Inferior parietal cortex (tissue), 1 donor: ENCODE measurements around the gene CPEB1.
A peak's percentile ranks its signal among the peaks of the same experiment; 100 is the strongest.
"Not testable (repeated sequence)": the region's sequence is repeated elsewhere in the genome, so short reads cannot be mapped to it uniquely, and the experiment has no call there.

Experiments used
- DNase-seq: peaks from one replicate; pipeline ENCODE4 v3.0.0-alpha.2; 2016; ENCODE audit errors: extremely low spot score

Gene CPEB1

GRCh38 chr15:82545002-82545401, 102.2 kb downstream of the CPEB1 start:
- no peak for DNase-seq

- DNase-seq, result no peak
These were observed 102.7 kb downstream of the CPEB1 start for GRCh38 chr15:82544431-82544830.

DNA sequence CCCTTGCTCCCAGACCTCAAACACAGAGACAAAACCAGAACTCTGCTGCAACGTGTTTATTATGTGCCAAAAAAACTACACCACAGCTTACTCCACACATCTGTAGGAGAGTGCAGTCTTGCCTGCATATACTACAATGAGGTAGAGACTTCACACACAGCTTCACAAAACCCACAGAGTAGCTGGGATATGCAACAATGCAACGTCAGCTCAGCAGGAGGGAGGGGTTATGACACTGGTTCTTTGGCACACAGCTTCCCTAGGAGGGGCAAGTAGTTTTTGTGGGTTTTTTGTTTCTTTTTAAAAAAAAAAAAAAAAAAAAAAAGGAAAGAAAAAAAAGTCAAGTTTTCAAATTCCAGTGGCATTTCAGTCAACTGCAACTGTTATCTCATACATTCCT, 104.0 kb downstream of the CPEB1 start:
- DNase-seq, result no peak

DNA sequence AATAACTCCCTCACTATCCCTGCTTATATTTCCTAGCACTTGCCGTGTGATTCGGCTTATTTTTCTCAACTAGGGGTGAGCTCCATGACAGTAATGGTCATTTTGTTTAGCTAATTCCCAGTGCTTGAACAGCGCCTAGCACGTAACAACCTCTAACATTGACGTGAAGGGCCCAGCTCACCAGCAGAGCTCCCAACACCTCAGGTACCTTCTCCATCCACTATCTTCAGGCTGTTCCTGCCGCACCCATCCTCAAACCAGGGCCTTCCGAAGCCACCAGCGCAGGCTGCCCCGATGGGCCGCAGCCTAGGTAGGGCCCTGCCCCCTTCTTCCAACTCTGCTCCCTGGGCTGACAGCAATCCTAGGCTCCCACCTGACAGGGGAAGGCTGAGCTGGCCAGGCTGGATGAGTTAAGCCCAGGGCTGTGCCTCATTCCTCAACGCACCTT, 106.2 kb downstream of the CPEB1 start:
- no peak for DNase-seq

- peak; percentile 96 for DNase-seq
These were observed 106.8 kb downstream of the CPEB1 start, which contains the start of gene RPS17 for GRCh38 chr15:82540055-82540983. RPS17 (minus strand) TSS chr15:82540457; CDS start chr15:82540428, 29 bp downstream.

- DNase-seq, result no peak
These were observed 107.5 kb downstream of the CPEB1 start for GRCh38 chr15:82539691-82540054.

DNA sequence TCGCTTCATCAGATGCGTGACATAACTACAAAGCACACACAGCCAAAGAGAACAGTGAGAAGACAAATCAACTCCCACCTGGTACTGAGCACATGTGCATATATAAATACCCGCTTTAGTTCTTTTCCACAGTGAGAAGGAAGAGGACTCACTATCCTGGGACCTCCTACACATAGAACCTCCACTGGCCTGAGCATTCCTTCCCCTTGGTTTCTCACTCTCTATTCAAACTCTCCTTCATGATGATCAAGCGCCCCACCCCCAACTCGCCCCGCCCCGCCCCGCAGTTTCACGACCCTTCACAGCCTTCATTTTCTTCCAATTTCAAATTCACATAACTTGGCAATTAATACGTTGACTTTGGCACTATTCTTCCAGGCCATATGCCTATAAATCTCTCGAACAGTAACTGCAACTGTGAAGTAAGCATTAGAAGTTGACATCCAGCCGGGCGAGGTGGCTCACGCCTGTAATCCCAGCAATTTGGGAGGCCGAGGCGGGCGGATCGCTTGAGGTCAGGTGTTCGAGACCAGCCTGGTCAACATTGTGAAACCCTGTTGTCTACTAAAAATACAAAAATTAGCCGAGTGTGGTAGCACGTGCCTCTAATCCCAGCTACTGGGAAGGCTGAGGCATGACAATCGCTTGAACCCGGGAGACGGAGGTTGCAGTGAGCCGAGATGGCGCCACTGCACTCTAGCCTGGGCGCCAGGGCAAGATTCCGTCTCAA, 108.0 kb downstream of the CPEB1 start:
- DNase-seq, result no peak

- DNase-seq, result no peak
These were observed 109.7 kb downstream of the CPEB1 start for GRCh38 chr15:82537351-82537908.

GRCh38 chr15:82536409-82537350, 110.5 kb downstream of the CPEB1 start:
- no peak for DNase-seq

- no peak for DNase-seq
These were observed 111.4 kb downstream of the CPEB1 start for GRCh38 chr15:82535566-82536408.

DNA sequence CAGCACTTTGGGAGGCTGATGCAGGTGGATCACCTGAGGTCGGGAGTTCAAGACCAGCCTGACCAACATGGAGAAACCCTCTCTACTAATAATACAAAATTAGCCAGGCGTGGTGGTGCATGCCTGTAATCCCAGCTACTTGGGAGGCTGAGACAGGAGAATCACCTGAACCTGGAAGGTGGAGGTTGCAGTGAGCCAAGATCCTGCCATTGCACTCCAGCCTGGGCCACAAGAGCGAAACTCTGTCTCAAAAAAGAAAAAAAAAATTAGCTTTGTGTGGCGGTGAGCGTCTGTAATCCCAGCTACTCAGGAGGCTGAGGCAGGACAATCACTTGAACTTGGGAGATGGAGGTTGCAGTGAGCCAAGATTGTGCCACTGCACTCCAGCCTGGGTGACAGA, 112.0 kb downstream of the CPEB1 start:
- not testable (repeated sequence) for DNase-seq

GRCh38 chr15:82534457-82534861, 112.7 kb downstream of the CPEB1 start:
- DNase-seq, result not testable (repeated sequence)

DNA sequence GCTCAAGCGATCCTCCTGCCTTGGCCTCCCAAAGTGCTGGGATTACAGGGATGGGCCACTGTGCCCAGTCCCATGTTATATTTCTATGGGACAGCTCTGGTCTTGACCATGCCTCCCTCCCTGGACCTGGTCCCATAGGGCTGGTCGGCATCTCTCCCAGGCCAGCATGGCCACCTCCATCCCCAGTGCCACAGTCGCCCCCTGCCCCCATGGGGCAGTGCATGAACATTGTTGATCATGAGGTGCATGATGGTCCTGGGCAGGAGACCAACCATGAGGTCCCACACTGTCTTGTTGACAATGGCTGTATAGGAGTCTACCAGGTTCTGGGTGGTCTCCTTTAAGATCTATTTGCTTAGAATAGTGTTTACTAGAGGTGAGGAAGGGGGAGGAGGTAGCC, 113.4 kb downstream of the CPEB1 start:
- no peak for DNase-seq

DNA sequence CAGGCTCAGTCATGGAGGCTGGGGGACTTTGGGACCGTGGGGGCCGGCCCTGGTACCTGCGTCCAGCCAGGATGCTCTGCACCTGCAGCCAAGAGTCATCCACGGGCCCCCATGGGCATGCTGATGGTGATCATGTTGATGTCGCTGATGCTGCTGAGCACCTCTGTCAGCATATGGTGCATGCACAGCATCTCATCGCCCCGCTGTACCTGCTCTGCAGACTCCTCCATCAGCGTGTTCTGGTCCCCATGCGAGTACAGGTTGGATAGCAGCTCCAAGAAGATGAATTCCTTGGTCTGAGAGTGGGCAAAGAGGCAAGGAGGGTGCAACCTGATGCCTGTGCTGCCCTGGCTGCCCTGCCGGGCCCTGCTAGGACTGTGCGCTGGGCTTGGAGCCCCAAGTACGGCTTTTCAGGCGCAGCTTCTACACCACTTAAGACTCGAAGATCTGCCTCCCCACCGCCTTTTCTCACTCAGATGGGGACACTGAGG, 114.1 kb downstream of the CPEB1 start:
- DNase-seq, result no peak

DNA sequence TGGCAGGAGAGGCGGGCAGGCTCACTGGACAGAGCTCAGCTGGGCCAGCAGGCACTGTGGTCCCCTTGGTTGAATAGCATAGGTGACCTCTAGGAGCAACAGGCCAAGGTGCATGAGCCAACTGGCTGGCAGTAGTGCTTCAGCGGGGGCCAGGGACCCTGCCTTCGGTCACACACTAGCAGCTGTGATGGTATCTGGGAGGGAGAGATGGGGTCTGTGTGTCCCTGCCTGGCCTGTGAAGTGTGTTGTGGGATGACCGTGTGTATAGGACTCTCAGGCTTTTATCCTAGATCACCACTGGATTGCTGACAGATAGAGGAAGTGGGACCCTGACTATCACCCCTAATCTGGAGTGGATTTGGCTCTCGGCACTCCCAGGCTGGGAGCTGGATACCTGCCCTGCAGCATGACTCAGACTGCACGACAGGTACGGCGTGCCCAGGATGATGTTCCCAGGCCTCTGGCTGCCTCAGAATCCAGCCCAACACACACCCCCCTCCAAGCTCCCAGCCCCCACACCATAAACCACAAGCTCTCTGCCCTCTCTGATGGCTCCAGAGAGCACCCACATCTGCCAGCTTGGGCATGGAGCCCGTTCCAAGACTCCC, 114.7 kb downstream of the CPEB1 start:
- no peak for DNase-seq

DNA sequence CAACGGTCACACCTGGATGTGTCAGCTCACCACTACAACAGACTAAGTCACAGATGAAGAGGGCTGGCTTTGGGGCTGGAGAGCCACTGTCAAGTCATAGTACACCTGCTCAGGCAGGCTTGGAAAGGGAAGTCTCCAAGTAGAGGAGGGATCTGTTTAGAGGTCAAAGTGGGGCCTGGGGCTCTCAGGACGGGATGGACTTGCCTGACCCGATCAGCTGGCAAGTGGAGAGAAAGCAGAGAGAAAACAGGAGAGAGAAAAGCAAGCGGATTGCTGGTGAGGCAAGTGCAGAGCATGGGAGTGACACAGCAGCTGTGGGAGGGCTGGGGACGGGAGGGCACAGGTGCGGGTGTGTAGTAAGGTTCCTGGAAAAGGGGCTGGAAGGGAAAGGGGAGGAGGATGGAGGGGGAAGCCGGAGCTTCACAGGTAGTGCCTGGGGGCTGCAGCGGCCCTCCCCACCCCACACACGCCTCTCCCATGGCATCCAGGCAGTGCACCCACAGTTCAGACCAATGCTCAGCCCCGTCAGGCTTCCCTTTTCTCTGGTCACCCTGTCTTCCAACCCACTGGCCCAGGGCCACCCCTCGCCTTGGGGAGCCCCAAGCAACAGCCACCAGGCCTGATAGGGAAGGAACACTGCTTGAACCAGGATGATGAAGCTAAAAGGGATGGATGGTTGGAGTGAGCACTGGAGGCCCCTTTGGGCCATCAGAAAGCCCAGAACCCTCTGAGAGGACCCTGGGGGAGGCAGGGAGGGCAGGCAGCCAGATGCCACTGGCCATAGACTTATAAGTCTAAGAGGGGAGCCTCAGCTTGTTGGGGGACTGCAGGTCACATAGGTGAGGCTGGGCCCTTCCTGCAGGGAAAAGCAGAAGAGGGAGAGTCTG, 115.4 kb downstream of the CPEB1 start:
- no peak for DNase-seq

GRCh38 chr15:82530606-82531379, 116.4 kb downstream of the CPEB1 start:
- DNase-seq, result peak; percentile 65

DNA sequence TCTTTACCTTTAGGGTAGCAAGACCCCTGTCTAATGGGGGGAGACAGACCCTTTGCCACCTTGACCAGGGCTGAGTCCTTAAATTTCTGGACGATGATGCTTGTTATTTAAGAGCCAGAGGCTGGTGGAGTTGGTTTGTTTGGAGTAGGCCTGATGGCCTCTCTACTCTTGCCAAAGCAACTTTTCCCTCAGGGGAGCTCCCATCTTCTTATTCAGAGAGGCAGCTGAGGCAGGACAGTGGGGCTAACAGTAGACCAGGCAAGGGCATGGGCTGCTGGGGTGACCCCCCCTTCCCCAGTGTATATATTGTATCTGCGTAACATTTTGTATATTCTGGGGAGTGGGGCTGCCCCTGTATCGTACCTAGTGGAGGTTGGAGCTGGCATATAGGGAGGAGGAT, 117.2 kb downstream of the CPEB1 start:
- no peak for DNase-seq
